HK-2 (cell line): ENCODE data around the gene ARHGAP26.
"Not testable (repeated sequence)": the region's sequence is repeated elsewhere in the genome, so short reads cannot be mapped to it uniquely, and the experiment has no call there.

Source experiments
- DNase-seq: peaks from one replicate; pipeline ENCODE4 v3.0.0-alpha.2; 2018; ENCODE audit not compliant: unreplicated experiment

Gene ARHGAP26

DNA sequence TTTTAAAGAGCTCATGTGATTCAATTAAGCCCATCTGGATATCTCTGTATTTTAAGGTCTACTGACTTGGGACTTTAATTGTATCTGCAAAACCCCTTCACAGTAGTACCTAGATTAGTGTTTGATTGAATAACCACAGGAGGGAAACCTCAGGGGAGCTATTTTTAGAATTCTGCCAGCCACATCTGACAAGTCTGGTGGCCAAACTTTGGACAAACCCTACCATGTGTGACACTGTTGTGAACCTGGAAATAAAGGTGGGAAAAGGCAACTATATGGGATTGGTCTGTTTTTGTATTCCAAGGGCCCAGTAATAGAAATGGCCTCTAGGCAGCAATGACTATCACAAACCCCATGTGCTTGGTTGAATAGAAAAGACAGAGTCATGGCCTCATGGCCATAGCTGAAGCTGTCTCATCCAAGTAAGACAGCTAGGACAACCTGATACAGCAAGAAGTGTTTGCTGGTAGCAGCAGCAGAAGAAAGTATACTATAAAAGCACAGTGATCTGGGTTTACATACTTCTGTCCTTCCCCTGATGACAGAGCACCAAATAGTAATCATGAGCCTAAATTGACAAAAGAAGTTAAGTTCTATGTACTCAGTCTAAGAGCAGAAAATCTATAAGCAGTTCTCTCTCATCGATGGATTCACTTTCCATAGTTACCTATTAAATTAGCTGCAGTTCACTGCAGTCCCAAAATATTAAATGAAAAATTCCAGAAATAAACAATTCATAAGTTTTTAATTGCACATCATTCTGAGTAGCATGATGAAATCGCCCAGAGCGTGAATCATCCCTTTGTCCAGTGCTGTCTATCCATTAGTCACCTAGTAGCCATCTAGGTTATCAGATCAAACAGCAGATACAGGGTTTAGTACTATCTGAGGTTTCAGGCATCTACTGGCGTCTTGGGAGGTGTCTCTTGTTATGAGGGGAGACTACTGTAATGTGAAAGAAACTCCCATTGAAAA, 189.8 kb downstream of the ARHGAP26 start:
- peak; percentile 10 for DNase-seq

GRCh38 chr5:142961440-142962173, 191.4 kb downstream of the ARHGAP26 start:
- DNase-seq, result no peak

DNA sequence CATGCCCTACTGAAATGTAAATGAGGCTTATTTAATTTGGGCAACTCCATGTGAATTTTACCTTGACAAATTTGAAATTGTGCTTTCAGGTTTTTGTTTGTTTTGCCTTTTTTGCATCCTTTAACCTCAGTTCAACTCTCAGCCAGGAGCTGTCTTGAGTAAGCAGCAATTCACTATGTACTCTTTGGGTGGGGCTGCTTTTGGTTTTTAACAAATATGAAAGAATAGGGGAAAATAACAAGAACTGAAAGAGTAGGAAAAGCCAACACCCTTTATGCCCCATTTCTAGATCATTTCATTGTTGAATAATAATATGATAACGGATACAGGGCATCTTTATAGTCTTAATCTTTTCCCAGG, 192.0 kb downstream of the ARHGAP26 start:
- DNase-seq, result no peak

DNA sequence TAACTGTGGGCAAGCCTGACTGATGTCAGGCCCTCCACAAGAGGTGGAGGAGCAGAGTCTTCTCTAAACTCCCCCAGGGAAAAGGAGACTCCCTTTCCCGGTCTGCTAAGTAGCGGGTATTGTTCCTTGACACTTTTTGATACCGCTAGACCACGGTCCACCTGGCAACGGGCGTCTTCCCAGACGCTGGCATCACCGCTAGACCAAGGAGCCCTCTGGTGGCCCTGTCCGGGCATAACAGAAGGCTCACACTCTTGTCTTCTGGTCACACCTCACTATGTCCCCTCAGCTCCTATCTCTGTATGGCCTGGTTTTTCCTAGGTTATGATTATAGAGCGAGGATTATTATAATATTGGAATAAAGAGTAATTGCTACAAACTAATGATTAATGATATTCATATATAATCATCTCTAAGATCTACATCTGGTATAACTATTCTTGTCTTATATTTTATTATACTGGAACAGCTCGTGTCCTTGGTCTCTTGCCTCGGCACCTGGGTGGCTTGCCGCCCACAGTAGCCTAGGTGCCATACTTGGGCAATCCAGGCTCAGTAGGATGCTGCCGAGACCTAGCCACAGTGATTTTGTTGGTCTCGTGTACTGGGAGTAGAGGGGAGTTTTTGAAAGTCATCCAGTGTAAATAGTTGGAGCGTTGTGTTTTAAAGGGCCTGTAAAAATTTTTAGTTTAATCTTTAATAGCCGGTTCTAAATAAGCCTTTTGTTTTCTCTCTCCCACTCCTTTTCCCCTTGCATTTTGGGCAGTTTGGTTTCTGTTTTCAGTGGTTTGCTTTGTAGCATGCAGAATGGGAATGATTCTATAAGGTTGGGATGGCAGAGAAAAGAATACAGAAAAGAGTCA, 195.3 kb downstream of the ARHGAP26 start:
- not testable (repeated sequence) for DNase-seq

- no peak for DNase-seq
Observed at GRCh38 chr5:142966121-142966420, 195.9 kb downstream of the ARHGAP26 start.

GRCh38 chr5:142969186-142969585, 199.0 kb downstream of the ARHGAP26 start:
- no peak for DNase-seq

DNA sequence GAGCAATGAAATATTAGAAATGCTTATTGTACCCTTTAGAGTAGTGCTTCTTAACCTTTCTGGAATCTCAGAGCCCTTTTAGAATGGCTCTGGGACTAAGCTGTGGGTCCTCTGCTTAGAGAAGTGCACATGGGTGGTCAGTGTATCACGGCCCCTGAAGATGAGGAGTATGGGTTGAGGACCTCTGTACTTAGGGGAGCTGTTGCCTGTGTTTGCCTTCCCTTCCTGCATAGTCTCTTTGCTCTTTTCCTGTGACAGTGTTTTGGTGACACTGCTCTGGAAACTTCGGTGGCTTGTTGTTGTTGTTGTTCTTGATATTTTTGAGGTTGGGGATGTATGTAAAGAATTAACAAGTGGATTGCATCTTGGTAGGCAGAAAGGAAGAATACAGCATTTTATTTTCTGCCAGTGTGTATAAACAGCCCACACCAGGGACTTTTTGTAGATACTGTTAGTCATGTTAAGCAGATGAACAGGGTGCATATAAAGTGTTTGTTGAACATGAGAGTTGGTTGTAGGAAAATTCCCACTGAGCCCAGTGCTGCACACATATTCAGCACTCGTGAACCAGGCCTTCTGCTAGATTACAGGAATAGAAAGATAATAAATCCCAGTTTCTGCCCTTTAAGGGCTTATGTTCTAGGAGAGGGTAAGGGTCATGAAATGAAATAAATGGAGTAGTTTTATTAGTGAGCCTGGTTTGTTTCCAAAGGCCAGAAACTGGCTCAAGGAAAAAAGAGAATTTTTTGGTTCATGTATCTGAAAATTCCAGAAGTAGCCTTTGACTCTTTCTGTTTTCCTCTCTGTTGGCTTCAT, 199.7 kb downstream of the ARHGAP26 start:
- no peak for DNase-seq

DNA sequence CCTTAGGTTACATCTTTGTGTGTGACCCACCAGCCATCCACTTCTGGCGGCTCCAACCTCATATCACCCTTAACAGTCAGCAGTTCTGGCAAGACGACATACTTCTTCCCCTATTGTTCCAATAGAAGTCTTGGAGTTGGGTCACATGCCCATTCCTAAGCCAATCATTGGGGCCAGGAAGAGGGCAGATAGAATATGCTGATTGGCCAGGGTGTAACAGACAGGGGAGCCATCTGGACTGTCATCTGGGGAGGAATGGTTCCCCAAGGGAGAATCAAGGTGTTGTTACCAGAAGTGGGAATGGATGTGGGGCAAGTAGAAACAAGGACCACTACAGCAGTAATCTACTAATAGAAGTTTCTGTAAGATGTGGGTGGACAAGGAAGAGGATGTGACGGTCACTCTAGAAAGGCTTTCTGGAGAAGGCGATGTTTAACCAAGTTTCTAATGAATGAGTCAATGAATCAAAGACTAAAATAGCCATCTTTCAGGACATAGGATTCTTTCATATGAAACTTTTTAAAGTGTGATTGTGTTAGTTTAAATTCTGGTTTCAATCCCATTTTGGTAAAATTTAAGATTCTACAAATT, 200.4 kb downstream of the ARHGAP26 start:
- DNase-seq, result no peak

DNA sequence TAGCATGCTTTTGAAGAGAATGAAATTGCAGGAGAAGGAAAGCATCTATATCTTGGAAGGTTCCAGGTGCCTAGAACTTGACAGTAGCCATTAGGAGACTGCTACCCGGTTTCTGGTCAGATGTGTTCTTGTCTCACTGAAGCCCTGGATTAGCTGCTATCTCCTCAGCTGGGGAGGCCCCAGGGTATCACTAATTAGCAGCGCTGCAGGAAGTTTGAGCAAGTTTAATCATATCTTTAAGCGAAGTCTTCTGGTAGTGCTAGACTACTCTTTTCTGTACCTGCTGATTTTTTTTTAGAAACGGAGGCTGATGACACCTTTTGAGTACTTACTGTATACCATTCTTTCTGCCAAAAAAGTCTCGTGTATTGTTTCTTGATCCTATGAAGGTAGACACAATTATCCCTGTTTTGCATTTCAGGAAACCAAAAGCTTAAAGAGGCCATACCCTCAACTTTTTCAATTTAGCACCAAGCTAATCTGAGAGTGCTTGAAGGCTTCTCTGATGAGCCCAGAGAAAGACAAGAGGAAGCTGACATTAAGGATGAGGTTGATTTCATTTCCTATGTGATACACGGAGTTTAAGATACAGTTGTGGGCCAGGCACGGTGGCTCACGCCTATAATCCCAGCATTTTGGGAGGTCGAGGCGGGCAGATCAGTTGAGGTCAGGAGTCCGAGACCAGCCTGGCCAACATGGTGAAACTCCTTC, 201.3 kb downstream of the ARHGAP26 start:
- DNase-seq, result no peak

- no peak for DNase-seq
Observed at GRCh38 chr5:142972064-142972570, 201.9 kb downstream of the ARHGAP26 start.

GRCh38 chr5:142973932-142974331, 203.8 kb downstream of the ARHGAP26 start:
- no peak for DNase-seq

DNA sequence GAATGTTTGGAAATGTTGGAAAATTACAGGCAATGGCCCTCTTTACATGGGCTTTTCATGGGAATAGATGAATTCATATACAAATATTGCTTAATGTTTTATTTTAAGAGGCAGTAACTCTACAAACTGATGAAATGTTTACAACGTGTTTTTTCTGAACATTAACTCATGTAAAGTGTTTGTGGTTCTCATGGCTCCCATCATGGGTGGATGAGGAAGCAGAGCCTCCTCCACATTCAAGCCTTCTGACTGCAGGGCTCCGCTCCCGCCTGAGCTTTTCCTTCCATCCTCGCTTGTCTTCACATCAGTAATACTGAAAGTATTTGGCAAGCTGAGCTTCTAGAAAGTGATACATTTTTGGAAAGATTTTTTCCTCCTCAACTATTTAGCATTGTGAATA, 204.2 kb downstream of the ARHGAP26 start:
- no peak for DNase-seq

DNA sequence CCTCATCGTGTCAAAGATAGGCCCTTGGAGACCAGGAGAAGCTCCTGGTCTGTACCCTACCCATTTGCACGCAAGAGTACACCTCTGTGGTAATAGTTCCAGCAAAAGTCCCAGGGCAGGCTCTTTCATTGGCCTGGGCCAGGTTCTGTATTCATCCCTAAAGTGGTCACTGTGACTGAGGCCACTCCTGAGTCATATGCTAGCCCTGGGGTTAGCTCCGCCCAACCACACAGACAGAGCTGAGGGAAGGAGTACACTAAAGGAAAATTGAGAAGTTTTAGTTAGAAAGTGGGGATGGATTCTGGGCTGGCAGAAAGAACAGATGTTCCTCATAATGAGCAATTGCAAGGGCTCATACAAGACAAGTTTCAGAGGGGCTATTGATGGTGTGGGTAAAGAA, 206.7 kb downstream of the ARHGAP26 start:
- DNase-seq, result peak; percentile 16

- peak; percentile 51 for DNase-seq
Observed at GRCh38 chr5:142977363-142978051, 207.3 kb downstream of the ARHGAP26 start.

DNA sequence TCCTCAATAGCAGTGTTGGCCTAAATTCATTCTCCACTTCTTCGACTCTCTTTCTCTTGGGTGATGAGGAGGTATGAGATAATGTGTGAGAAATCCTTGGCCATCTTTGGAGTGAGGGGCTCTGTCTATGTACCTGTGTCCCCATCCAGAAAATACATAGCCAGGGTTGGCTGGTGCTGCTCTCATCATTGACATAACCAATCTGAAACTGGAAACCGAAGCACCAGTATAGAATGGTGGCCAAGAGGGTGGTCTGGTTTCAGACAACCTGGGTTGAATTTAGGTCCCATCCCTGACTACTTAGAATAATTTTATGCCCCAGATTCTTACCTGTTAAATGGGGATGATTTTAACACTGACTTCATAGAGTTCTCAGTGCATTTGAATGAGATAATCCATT, 208.1 kb downstream of the ARHGAP26 start:
- no peak for DNase-seq

- DNase-seq, result no peak
Observed at GRCh38 chr5:142978726-142979125, 208.5 kb downstream of the ARHGAP26 start.

DNA sequence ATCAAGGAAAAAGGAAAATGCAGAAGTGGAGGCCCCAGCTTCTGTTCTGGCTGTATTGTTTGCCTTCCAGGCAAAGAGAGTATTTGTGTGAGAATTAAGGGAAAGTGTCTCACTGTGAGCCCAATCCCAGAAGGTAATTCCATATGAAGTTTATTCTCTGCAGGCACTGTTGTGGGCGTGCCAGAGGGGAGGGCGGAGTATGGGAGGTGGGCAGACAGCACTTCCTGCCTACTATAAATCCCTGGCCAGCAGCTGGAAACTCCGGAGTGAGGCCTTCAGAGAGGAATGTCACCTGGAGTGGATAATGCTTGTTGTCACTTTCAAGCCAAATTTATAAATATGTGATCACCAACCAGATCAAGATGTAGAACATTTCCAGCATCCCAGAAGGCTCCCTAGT, 209.5 kb downstream of the ARHGAP26 start:
- no peak for DNase-seq

- DNase-seq, result no peak
Observed at GRCh38 chr5:142981475-142981874, 211.3 kb downstream of the ARHGAP26 start.
